GM18517 (cell line): ENCODE measurements around the gene APEH.
"Not testable (repeated sequence)": the region's sequence is repeated elsewhere in the genome, so short reads cannot be mapped to it uniquely, and the experiment has no call there.

Source experiments
- ATAC-seq: cut with Tn5 transposase; IDR thresholded peaks from one replicate; pipeline ENCODE4 v1.9.1; 2021; ENCODE audit warnings: mild to moderate bottlenecking, moderate library complexity; ENCODE audit not compliant: unreplicated experiment

APEH gene

GRCh38 chr3:49667701-49668413 is 6.3 kb upstream of the APEH start:
- no peak for ATAC-seq

DNA sequence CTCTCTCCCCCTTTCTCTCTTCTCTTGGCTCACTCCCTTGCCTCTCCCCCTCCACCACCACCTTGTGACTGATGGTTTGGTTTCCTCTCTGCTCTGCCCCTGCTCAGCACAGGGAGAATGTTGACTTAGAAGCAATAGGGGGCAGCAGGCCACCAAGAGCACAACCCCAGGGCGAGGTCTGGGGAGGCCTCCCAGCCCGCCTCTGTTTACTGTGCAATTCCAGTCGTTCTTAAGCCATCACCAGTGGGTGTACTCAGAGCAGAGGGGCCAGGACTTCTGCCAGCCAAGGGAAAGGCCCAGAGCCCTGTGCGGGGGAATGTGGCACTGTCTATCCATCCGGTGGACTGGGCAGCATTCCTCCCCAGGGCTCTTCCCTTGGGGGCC is 5.7 kb upstream of the APEH start:
- ATAC-seq = no peak

DNA sequence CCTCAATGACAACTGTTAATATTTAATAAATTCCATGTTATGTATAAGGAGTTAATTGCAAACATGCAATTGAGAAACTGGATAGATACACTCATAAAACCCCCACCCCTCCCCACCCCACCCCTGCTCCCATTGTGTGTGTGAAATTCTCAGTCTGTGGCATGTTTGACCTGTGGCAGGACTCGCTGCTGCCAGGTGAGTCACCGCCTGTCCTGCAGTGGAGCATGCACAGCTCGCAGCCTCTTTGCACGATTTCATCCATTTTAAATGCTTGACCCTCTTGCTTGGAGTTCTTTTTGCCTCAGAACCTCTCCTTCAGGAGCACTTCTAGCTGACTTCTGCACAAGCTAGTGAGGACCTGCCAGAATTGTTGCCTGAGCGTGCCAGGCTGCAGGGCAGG is 5.3 kb upstream of the APEH start:
- ATAC-seq = no peak

DNA sequence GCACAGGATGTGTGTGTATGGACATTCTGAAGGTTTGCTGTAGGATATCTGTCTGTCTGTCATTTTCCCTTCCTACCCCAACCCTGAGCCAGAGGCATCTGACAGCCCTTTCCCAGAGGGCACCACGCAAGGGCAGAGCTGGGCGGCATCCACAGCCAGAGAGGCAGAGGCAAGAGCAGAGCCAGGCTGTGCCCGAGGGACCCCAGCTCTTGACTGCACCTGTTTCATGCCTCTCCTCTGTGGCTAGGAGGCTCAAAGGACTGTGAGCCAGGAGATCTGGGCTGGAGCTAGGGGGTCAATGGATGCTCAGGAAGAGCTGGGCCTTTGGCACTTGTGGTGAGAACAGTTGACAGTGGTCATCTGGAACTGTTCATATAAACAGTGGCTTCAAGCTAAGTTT is 4.8 kb upstream of the APEH start:
- no peak for ATAC-seq

- ATAC-seq = no peak
Observed at GRCh38 chr3:49670940-49671290, 3.2 kb upstream of the APEH start.

- ATAC-seq = no peak
Observed at GRCh38 chr3:49671291-49672288, 2.6 kb upstream of the APEH start.

DNA sequence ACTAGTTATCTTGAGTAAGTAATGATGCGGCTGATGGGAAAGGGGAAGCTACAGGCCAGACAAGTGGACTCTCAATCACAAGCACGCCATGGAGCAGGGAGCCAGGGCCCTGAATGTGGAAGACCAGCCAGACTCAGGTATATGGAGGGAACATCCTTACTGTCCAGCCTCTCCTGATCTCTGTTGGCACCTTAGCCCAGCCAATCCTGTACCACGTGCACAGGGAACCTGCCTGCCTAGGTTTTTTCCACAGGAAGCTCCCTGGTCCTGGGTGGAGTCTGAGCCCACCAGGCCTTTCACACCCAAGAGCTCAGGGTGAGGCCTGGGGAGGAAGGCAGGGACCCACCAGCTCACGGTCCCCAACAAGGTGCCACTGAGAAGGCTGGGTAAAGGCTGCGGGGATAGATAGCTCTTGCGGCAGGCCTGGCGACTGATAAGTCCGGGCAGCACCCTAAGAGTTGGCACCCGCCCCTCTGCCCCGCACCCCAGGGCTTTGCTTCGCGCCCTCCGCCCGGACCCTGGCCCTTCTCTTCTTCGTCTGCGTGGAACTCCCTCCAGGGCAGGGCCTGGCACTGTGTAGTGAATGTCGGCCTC is 933 bp upstream of the APEH start:
- no peak for ATAC-seq

DNA sequence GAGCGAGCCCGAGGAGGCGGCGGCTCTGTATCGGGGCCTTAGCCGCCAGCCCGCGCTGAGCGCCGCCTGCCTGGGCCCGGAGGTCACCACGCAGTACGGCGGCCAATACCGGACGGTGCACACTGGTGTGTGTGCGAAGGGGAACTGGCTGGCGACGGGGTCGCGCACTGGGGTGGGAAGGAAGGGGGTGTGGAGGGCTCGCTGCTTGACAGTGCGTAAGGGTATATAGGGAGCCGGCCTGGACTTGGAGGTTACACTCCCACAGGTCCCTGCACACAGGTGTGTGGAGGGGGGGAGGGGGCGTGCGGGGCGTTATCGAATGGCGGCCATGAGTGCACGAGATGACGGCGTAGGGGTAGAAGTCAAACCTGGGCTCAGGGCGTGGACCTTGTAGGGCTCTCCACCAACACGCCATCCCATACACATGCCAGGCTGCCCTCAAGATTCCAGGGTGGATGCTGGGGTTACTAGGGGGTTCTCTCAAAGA is 389 bp downstream of the APEH start:
- peak; percentile 37 for ATAC-seq

DNA sequence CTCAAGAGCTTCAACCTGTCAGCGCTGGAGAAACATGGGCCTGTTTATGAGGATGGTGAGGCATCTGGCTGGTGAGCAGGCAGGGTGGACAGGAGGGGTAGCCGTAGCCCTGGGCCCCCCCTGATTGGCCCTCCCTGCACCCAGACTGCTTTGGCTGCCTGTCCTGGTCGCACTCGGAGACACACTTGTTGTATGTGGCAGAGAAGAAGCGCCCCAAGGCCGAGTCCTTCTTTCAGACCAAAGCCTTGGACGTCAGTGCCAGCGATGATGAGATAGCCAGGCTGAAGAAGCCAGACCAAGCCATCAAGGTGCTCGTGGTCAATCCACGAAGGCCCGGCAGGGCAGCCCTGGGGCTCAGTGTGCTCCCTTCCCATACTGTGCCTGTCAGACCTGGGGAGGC is 1.8 kb downstream of the APEH start:
- ATAC-seq = no peak

- ATAC-seq = no peak
Observed at GRCh38 chr3:49680493-49681231, 6.5 kb downstream of the APEH start.

- ATAC-seq = no peak
Observed at GRCh38 chr3:49681232-49681522, 7.0 kb downstream of the APEH start.

DNA sequence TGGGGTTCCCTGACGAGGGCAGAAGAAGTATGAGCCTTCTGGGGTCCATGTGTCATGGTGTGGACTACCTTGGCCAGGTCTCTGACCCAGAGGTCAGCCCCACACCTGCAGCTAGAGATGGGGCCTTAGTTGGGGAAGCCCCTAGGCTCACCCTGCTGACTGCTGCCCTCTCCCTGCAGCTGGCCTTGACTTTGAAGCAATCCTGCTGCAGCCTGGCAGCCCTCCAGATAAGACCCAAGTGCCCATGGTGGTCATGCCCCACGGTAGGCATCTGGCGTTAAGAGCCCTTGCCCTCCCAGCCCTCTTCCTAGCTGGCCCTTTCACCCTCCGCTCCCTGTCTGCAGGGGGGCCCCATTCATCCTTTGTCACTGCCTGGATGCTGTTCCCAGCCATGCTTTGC is 7.4 kb downstream of the APEH start:
- no peak for ATAC-seq

DNA sequence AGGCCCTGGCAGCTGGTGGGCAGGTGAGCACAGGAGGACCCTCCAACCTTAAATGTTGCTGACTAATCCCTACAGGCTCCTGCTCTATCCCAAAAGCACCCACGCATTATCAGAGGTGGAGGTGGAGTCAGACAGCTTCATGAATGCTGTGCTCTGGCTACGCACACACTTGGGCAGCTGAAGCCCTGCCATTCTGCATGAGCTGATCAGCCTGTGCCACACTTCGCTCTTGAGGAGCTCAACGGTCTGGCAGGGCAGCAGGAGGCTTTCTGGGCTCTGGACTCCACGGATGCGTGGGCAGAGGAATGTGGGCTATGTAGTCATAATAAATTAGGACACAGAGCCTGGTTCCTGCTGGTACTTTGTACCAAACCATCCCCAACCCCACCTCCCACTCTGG is 9.0 kb downstream of the APEH start:
- no peak for ATAC-seq

DNA sequence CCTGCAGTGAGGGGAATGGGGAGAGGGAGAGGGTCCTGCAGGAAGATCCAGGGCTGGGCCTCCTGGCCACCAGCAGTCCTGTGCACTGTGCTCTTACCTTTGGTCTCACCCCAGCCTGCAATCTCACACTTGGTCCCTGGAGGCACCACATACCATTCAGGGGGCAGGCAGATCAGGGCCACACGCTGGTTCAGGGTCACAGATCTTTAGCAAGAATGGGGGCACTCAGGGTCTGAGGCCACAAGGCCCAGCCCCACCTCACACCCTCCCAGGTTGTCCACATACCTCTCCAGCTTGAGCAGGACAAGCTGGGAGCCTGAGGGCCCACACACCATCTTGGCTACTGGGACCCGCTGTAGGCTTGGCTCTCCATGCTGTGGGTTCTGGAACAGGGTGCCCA is 10.3 kb downstream of the APEH start:
- ATAC-seq = not testable (repeated sequence)

DNA sequence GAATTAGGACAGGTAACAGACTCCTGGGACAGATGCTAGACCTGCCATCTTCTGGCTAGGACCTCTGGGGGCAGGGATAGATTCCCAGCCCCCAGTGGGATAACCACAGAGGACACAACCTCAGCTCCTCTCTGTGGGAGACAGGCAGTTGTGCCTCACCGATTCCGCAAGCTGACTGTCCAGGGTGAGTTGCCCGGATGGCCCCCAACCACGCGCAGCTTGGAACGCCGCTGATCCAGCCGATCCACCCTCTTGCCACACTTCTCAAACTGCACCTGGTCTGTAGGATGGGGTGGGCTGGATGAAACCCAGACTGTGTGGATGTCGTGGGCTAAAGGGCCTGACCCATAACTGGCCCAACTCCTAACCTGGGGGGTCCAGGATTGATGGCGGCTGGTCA is 11.0 kb downstream of the APEH start:
- not testable (repeated sequence) for ATAC-seq

- ATAC-seq = not testable (repeated sequence)
Observed at GRCh38 chr3:49685846-49686245, 11.7 kb downstream of the APEH start.

DNA sequence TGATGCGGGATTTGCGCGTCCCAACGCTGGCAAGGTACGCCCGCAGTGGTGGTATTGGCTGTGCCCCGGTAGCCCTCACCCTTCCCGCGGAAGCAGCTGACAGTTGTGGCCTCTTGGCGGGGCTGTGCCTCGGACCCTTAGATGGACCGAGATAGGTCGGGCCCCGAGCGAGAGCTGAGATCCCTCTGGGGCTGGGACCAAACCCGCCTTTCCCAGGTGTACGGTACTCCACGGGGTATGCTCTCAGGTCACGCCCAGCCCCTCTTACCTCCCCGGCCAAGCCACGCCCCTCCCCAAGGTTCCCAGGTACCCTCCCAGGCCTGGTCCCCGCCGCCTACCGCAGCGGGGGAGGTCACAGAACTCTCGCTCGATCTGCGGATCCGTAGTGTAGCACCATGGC is 12.2 kb downstream of the APEH start:
- ATAC-seq = not testable (repeated sequence)

- not testable (repeated sequence) for ATAC-seq
Observed at GRCh38 chr3:49686769-49687423, 12.7 kb downstream of the APEH start.

GRCh38 chr3:49687424-49687795 is 13.3 kb downstream of the APEH start:
- ATAC-seq = not testable (repeated sequence)

- peak; percentile 22 for ATAC-seq
Observed at GRCh38 chr3:49688338-49689045, 14.3 kb downstream of the APEH start.
